Measurements from ENCODE around the gene SYDE2.

GRCh38 chr1:85174503-85174902 is 26.3 kb downstream of the SYDE2 start:
- TF ChIP-seq TAF1 (IDR thresholded peaks at IDR 0.05; ENCODE audit: borderline replicate concordance, insufficient read depth, low read length) (no peak), SIN3A (IDR thresholded peaks at IDR 0.05; ENCODE audit: borderline replicate concordance, insufficient read depth, low read length) (no peak), REST (IDR thresholded peaks at IDR 0.05; ENCODE audit: insufficient read depth in 1 of 2, low read depth in 2 of 2, low read length in 2 of 2) (no peak), POLR2AphosphoS5 (IDR thresholded peaks at IDR 0.05; ENCODE audit: low read depth, low read length) (no peak)
